H1 (cell line): Measurements from ENCODE around the gene TSGA10IP. TPM values are rescaled to one million over a fixed set of nuclear protein-coding genes. Genes with fewer than 3 reads are reported as not detected.

Source experiments
- CBX8 ChIP-seq: fragments of 300-800, 300-1000 bp; sonication (generic); IDR thresholded peaks from 2 replicates; pipeline ENCODE4 v1.7.1; 2016; ENCODE audit warnings: low read depth, low read length, borderline replicate concordance
- EZH2 ChIP-seq: fragments of 200-600 bp; sonication (generic); IDR thresholded peaks from 2 replicates; pipeline ENCODE4 v1.7.1; 2012; ENCODE audit warnings: low read depth, mild to moderate bottlenecking, moderate library complexity, low read length, inconsistent platforms; ENCODE audit not compliant: severe bottlenecking
- KDM5A ChIP-seq: fragments of 200-600 bp; IDR thresholded peaks from 2 replicates; pipeline ENCODE4 v1.7.1; 2012; ENCODE audit warnings: mild to moderate bottlenecking, low read length, inconsistent platforms, mixed read lengths
- SIRT6 ChIP-seq: IDR thresholded peaks from one replicate; pipeline ENCODE4 v1.7.1; 2012; ENCODE audit warnings: low read length, inconsistent platforms
- TAF1 ChIP-seq: IDR thresholded peaks from 2 replicates; pipeline ENCODE4 v1.6.1; 2011; ENCODE audit warnings: mild to moderate bottlenecking, low read depth, low read length
- polyA plus RNA-seq, 7 experiments: library from polyadenylated mRNA; depleted of rRNA in 3 of 7; stranded (reverse) in 5 of 7; unstranded in 2 of 7; fragments of >200 nt in 5 of 7; fragments of 200-250 nt in 2 of 7; gene quantifications; 1 replicate in 5 of 7; 2 replicates in 1 of 7; 4 replicates in 1 of 7; pipeline versions ENCODE4 v1.2.1 to v1.2.3, GENCODE V29; 2011 to 2013; ENCODE audit warnings: missing spikeins in 2 of 7, mixed read lengths in 2 of 7
- total RNA-seq: library from RNA; stranded (reverse); fragmentation: NEBNext Ultra II Directional; extraction: Animal tissue kit (Norgen Biotek cat#: 25700); gene quantifications from 2 replicates; pipeline ENCODE4 v1.2.1, GENCODE V29; 2021
- TF ChIP-seq, protein P1 (sequence below): IDR thresholded peaks from 2 replicates; pipeline ENCODE4 v1.6.1; 2012; ENCODE audit warnings: low read length, inconsistent platforms
- TF ChIP-seq, protein P2 (sequence below): IDR thresholded peaks from 2 replicates; pipeline ENCODE4 v1.6.1; 2012; ENCODE audit warnings: inconsistent platforms

TSGA10IP gene
- total and polyA plus RNA-seq, 2 of the 8 experiments (the other 6 are each of a cell fraction or from before 2014, with no cell fraction given): 1.9 to 6.0 TPM

DNA sequence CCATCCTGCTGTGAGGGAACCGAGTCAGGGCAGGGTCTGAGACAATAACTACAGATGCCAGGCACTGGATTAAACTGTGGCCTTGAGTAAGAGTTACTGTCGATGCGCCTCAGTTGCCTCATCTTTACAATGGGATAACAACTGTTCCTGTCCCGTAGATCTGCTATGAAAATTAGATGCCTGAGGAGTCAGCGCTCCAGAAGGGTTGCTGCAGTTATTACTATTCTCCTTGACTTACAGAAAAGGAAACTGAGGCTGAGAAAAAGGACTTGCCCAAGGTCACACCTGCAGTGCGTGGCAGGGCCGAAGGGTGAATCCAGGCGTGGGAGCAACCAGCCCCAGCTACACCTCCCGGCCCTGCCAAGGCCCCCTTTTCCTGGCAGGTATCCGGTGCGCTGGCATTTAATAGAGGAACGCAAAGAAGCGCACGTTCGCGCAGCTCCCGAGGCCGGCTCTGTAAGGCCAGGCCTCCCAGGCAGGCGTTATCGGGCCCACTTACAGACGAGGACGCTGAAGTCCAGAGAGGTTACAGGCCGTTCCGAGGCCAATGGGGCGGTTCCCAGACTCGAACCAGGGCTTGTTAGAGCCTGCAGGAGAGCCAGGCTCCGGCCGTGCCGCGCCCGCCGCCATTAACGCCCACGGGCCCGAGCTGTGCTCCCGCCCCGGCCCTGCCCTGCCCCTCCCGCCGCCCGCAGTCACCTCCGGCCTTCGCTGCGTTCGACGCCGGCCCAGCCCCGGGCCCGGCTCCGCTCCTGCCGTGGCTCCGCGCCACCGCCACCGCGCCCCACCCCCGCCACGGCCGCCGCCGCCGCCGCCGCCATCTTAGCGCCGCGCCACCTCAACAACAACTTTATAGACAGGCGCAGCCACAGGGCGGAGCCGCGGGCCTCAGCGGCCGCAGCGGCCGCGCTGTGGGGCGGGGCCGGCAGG lies 26.8 kb upstream of the TSGA10IP start, which contains the start of gene C11orf68 (continued):
- TF ChIP-seq, protein P1, sequence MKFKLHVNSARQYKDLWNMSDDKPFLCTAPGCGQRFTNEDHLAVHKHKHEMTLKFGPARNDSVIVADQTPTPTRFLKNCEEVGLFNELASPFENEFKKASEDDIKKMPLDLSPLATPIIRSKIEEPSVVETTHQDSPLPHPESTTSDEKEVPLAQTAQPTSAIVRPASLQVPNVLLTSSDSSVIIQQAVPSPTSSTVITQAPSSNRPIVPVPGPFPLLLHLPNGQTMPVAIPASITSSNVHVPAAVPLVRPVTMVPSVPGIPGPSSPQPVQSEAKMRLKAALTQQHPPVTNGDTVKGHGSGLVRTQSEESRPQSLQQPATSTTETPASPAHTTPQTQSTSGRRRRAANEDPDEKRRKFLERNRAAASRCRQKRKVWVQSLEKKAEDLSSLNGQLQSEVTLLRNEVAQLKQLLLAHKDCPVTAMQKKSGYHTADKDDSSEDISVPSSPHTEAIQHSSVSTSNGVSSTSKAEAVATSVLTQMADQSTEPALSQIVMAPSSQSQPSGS: no peak
- TF ChIP-seq KDM5A: no peak
- TF ChIP-seq TAF1: peak; percentile 52; the same call in 1 of the 2 replicates
- TF ChIP-seq, protein P2, sequence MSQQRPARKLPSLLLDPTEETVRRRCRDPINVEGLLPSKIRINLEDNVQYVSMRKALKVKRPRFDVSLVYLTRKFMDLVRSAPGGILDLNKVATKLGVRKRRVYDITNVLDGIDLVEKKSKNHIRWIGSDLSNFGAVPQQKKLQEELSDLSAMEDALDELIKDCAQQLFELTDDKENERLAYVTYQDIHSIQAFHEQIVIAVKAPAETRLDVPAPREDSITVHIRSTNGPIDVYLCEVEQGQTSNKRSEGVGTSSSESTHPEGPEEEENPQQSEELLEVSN: no peak
- no peak for TF ChIP-seq EZH2
- TF ChIP-seq CBX8: no peak
- TF ChIP-seq SIRT6: no peak
